ENCODE data around the gene HHAT.
"Not testable (repeated sequence)": the region's sequence is repeated elsewhere in the genome, so short reads cannot be mapped to it uniquely, and the experiment has no call there.

Gene HHAT

DNA sequence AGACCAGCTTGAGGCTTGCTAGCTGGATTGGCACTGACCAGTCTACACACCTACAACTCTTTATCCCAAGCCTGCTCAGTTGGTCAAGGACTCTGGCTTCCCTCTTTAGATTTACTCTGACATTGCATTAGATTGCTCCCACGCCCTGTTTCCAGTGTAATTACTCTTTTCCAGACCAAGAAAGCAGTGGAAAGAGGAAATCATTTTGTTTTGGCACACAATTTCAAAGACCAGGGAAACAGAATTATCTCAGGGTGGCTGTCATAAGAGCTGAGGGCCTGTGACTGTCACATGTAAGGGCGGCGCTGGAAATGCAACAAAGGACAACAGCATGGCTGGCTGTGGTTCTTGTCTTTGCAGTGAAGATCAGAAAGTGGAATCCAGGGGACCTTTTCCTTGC lies 302.7 kb downstream of the HHAT start:
- DNase-seq (ENCODE audit: low read depth in 1 of 2, low spot score in 1 of 2) = no peak

DNA sequence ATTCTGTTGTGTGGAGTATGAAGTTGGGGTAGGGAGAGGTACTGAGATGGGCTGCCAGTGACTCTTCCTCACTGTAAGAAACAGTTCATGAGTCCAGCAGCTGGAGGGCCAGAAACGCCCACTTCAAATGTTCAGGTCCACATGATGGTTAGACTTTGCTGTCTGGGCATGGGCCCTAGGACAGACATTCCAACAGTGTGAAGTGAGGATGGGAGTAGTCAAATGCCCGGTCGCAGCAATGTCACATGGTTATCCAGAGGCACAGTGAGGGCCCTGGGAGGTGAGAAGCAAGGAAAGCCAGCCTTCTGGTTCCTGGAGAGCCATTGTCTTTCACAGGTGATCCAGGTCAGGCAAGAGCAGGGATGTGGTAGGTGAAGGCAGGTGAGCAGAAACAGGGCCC lies 304.4 kb downstream of the HHAT start:
- no peak for DNase-seq (ENCODE audit: low read depth in 1 of 2, low spot score in 1 of 2)

DNA sequence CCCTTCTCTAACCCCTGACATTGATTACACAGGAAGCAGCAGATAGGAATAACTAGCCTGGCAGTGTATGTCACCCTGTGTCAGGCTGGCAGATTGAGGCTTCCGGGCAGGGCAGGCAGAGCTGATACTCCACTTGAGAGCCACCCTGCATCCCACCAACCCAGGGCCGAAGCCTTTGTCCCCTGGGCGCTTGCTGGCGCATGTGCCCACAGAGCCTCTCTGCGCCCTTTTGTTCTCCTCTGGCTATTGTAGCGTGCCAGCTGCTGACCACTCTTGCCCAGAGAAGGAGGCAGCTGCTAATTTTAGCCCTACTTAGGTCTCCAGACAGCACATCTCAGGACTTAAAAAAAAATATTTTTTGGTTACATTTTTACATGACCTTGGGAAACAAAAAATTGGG lies 304.9 kb downstream of the HHAT start:
- DNase-seq (ENCODE audit: low read depth in 1 of 2, low spot score in 1 of 2) = no peak

DNA sequence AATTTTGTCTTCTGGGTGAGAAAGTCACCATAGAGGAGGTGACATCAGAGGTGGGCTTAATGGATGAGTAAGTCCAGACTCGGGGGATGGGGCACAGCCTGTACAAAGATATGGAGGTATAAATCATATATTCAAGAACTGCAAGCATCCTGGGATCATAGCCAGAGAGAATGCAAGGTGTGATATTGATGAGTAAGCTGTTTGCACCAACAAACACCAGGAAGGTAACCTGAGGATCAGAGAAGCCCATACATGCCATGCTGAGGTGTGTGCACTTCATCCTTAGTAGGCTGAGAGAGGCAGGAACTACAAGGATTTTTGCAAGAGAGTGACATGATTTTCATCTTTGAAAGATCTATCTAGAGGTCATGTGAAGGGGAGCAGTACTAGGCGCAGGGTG lies 306.4 kb downstream of the HHAT start:
- no peak for DNase-seq (ENCODE audit: low read depth in 1 of 2, low spot score in 1 of 2)

DNA sequence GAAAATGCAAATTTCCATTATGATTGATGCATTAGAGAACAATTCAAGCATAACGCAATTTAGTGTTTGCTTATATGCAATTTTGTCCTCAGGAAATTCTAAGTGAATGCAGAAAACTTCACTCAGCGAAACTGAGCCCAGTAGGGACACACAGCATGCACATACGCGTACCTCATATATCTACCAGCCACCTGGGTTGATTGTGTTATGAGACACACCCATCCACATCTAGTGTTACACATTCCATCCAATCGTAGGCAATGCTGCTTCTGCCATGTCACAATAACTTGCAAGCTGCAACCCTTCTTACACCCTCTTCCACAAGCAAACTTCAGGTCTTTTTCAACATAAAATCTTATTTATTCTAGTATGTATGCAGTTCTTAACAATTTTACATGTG lies 312.9 kb downstream of the HHAT start:
- DNase-seq (ENCODE audit: low read depth in 1 of 2, low spot score in 1 of 2) = no peak

DNA sequence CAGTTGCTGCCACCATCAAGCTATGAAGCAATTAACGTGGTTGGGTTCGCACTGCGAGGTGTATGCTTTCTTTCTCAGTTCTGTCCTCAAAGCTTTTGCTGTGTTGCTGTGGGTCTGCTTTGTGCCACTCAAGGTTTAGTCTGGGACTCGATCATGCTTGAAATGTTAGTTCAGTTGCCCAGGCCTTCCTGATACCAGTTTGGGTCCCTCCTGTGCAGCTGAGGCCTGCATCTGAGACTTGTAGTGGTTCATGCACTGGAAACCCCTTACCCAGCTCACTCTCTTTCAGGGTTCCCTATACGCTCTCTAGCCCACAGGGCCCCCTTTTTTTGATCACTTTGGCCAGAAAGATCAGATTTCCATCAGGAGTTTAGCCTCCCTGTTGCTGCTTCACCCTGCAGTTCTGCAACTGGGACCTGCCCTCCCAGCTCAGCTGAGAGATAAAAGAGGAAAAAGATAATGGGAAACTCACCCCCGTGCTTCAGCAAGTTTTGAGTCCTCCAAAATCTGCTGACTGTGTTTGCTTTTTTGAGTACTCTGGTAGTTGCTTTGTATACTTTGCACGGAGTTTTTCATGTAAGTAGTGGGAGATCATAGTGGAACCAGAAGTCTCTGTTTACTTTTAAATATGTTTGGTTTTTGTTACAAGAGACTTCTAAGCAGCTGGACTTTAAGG lies 317.0 kb downstream of the HHAT start:
- no peak for DNase-seq (ENCODE audit: low read depth in 1 of 2, low spot score in 1 of 2)

DNA sequence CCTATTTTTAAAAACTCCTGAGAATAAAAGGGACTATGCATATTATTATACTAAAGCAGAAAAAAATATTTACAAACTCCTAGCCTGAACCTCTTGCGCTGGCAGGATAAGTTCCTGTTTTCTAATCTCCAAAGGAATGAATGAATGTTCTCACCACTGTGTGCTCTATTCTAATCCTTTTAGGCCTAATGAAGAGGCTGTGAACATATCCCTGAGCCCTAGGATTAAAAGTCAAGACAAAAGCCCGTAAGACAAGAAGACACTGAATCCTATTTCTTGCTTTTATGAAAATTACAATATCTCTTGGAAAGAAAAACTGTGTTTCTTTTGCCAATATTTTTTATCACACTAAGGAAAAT lies 317.5 kb downstream of the HHAT start:
- DNase-seq (ENCODE audit: low read depth in 1 of 2, low spot score in 1 of 2) = no peak

DNA sequence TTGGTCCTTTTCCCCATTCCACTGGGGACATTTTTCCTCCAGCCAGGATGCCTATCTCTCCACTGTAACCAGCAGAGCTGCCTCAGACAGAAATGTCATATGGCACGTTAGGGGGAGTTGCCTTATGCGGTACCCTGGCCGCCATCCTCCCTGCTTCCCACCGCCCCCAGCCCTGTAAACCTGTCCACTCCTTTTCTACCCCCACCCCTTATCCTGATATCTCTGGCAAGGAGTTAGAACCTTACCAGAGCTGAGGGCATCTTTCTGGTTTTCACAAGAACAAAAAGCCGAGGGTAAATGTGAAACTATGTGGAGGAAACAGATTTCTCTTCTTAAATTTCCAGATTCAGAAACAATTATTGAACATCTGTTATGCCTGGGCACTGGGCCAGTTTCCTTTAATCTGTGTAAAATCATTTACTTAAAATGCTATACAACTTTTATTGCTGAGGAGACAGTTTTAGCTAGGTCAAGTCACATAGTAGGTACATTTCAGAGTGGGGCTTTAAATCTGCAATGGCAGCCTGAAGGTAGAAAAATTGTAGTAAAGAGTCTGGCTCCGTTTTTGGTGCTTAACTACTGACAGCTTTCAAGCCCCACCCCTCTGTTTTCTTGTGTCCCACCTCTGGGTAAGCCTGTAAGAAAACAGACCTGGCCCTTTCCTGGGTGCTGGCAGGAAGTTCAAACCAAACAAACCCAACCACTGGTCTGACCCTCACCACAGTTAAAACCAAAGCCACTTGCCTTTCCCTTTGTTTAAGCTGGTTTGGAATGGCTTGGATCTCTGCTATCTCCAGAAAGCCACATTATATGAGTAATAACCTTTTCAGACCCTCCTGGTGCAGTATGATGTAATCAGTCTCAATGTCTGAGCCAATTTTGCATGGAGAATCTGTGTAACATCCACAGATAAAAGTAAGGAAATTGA lies 319.0 kb downstream of the HHAT start:
- no peak for DNase-seq (ENCODE audit: low read depth in 1 of 2, low spot score in 1 of 2)

DNA sequence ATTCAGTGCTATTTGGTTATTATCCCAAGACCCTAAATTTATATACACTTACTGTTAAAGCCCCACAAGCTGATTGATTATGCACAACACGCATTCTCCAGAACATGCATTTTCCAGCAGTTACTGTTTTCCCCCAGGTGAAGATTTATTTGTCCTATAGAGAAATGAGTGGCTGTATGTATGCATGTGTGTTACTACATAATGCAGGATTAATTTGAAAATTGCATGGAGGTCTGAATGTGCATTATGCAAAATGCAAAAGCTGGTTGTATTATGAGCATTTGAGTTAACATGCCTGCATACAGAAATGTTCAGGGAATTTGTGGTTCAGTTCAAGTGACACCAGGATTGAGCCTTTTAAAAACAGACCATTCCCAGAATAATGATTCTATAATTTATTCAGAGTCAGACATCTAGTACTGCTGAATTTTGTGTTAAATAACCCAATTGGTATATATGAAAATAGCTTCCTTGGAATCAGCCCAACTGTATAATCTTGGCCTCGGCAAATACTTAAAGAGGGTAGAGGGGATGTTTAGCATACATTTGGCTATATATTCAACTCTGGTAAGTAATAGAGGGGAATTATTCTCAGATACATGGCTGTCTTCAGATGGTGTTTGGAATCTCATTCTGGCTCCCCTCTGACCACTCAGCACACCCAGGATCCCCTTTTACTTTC lies 320.0 kb downstream of the HHAT start:
- DNase-seq (ENCODE audit: low read depth in 1 of 2, low spot score in 1 of 2) = no peak

DNA sequence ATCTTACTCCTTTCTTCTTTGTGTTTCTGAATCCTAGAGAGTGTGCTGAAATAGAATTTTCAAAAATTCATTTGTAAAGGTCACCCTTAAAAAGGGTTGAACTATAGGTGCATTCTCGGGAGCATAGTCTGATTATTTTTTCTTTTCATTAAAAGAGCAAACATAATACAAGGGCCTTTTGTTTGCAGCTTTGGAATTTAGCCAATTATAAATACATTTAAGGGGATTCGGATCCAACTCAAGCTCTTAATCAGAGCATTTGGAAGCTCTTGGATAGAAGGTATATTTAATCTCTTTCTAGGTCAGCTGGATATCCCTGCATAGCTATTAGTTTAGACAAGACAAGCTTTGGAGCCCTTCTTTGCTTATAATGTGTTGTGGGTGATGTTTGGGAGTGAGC lies 321.7 kb downstream of the HHAT start:
- no peak for DNase-seq (ENCODE audit: low read depth in 1 of 2, low spot score in 1 of 2)

DNA sequence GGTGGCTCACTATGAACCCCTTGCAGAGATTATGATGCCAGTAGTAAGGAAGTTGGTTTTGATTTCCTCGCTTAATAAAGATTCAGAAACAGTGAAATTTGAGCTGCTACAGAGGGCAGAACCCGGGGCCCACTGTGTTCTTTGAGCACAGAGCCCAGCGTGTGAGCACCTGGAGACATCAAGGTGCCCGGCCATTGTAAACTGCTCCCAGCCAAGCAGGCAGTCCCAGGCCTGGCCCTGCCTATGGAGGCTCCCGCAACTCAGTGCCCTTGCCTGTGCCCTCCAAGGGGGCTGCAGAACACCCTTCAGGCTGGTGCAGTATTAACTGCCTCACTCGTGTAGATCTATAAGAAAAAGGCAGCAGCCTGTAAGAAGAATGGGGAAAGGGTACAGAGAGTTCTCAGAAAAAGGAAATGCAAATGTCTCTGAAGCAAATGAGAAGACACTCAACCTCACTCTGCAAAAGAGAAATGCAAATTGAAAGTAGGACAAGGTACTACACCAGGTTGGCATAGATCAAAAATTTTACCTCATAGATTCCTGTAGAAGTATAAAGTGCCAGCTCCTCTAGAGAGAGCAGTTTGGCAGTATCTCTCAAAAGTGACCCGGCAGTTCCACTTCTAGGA lies 323.7 kb downstream of the HHAT start:
- DNase-seq (ENCODE audit: low read depth in 1 of 2, low spot score in 1 of 2) = no peak

DNA sequence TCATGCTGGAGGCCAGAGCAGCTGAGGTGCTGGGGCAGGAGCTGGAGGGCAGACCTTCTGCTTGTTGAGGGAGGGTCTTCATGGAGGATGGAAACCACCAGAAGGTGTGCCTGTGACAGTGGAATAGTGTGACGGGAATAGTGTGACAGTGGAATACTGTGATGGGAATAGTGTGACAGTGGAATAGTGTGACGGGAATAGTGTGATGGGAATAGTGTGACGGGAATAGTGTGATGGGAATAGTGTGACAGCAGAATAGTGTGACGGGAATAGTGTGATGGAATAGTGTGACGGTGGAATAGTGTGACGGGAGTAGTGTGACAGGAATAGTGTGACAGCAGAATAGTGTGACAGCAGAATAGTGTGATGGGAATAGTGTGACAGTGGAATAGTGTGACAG lies 325.1 kb downstream of the HHAT start:
- DNase-seq (ENCODE audit: low read depth in 1 of 2, low spot score in 1 of 2) = no peak

DNA sequence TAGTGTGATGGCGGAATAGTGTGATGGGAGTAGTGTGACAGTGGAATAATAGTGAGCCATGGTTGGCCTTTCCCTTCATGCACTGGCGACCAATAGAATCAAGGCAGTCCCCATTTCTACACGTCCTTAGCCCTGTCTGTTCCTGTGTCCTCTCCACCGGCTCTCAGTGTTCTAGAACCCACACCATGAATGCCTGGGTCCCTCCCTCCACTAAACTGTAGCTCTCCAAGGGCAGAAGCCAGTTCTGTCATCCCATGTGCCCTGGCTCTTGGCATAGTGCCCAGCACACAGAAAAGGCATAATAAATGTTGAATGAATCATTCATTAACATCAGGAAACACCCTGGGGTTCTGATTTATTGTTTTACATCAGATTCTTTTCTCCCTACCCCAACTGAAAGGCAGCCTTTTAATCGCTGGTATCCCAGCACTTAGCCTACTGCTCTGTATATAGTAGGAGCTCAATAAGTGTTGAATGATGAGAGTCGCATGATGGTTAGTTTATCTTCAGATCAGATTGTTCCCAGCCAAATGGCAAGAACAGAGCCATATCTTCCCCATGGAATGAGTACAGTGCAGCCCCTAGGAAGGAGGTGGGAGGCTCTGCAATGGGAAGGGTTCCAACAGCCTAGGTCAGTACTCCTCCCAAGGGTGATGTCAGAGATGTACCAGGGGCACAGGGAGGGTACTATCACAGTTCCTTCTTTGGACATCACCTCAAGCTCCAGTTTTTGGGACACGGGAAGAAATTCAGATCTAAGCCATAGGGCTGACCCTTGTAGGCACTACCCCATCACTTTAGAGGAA lies 325.7 kb downstream of the HHAT start:
- DNase-seq (ENCODE audit: low read depth in 1 of 2, low spot score in 1 of 2) = no peak

DNA sequence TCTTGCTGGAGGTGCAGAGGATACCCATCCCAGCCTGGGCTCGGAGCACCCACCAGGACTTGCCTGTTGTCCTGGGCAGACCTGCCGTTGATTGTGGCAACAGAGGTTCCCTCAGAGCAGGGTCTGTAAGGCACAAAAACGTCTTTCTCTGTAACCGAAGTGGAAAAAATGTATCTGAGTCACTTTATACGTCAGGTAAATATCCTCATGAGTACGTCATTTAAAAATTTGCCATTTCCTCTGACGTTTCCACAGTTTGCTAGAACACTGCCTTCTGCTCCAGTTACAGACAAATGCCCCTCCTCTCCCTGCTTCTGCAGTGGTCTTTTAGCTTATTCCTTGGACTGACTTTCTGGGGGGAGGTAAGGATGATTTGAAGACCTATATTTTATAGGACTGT lies 326.8 kb downstream of the HHAT start:
- DNase-seq (ENCODE audit: low read depth in 1 of 2, low spot score in 1 of 2) = no peak

DNA sequence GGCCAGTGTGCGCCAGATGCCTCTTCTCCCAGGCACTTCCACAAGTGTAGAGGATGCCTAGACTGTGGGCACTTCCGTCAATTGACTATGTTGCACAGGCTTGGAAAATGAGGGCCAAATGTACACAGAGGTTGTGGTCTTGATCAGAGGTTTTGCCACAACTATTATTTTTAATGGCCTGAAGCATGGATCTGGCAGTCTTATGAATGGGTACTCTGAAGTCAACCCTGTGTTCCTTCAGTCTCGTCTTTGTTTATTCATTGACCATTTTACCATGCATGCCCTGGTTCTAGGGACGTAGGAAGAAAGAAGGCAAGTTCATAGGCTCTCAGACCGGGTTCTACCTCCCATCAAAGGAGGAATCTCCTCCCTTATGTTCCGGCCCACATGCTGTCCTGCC lies 329.1 kb downstream of the HHAT start:
- DNase-seq (ENCODE audit: low read depth in 1 of 2, low spot score in 1 of 2) = no peak

DNA sequence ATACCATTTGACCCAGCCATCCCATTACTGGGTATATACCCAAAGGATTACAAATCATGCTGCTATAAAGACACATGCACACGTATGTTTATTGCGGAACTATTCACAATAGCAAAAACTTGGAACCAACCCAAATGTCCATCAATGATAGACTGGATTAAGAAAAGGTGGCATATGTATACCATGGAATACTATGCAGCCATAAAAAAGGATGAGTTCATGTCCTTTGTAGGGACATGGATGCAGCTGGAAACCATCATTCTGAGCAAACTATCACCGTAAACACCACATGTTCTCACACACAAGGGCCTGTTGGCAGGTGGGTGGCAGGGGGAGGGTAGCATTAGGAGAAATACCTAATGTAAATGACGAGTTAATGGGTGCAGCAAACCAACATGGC lies 332.8 kb downstream of the HHAT start:
- not testable (repeated sequence) for DNase-seq (ENCODE audit: low read depth in 1 of 2, low spot score in 1 of 2)

DNA sequence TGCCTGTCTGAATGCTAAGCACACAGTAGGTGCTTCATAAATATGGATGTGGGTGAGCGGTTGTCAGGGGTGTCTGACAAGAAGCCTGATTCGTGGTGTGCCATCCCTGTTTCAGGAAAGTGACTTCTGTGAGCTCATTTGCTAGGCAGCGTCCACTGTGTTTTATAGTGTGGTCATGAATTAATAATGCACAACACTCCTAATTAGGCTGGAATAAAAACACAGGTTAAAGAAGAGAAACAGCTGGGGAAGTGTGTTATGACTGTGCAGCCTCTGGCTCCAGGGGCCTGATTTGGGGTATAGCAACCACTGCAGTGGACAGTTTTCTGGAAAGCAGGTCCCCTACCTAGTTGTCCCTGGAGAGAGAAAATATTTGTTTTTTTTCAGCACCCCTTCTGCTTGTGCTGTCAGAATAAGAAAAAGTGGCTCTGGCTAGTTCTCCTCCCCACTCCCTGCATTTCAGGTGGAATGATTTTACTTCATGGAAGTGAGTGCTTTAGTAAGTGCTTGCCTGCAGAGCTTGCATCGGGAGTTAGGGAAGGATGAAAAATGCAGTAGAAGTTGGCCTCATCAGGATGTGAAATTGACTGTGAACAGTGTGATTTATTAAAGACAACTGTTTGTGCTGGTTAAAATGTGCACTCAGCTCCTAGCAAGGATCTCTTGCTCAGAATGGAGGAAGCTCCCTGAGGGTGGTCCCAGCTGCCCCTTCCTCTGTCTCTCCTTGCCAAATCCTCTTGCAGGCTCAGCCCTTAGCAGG lies 333.8 kb downstream of the HHAT start:
- DNase-seq (ENCODE audit: low read depth in 1 of 2, low spot score in 1 of 2) = no peak

DNA sequence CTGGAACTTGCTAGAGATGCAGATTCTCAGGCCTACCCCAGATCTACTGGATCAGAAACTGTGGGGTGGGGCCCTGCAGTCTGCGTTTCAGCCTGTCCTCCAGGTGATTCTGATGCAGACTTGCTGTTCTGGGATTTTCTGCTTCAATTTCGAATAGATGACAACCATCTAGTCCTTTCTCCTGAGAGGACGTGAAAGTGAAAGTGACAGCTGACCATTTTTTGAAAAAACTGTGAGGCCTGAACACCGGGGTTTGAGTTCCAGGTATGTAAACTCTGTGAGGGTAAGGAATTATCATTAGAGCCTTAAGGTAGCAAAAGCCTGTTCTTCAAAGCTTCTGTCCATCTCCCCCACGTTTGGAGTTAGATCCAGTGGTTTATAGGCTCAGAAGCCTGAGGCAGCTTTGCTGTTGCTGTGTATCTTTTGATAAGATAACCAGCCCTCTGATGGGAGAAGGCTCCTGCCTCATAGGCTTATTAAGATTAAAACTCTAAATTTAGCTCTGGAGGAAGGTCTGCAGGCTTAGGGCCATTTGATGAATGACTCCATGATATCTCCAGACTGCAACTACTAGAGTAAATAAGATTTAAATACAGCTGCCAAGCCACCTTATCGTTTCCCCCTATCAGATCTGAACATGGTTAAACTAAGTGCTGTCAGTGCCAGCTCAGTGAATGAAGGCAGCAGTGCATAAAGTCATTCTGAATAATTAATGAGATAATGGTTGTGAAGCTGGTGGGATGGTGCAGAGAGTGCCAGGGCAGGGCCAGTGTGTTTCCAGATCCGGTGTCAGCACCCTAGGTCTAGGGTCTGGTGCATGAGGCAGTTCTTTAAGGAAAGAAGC lies 335.2 kb downstream of the HHAT start:
- no peak for DNase-seq (ENCODE audit: low read depth in 1 of 2, low spot score in 1 of 2)

DNA sequence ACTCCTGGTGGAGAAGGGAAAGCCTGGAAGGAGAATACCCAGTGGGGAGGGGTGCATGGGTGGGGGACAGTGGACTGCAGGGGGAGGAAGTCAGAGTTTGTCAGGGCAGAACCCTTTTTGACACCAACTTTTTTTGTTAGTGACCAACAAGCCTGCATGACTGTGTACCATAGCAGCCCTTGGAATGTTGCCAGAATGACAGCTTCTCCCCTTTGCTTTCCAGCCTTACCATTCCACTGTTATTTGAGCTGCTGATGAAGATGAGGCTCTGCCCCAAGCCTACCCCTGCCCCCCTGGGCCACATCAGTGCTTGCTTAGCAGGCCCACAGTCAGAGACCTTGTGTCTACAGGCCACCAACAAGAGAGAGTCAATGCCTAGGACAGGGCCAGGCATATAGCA lies 341.2 kb downstream of the HHAT start:
- no peak for DNase-seq (ENCODE audit: low read depth in 1 of 2, low spot score in 1 of 2)
